MCF 10A (cell line): ENCODE data around the gene RGS1. TPM values are rescaled to one million over a fixed set of nuclear protein-coding genes. Genes with fewer than 3 reads are reported as not detected.

Experiments
- BruUV-seq: library from RNA; stranded (reverse); fragments of 400-500 nt; replicated peaks from 2 replicates; lab custom pipeline; 2021; lab: Mats Ljungman, UMichigan
- CTCF ChIA-PET: fragments of 300-600 bp; sonication (Branson Sonifier 250); formaldehyde crosslinking; extraction: SDS; loops from one replicate; lab custom pipeline; 2021; ENCODE audit warnings: antibody characterized with exemption, inconsistent platforms; lab: Yijun Ruan, JAX
- POLR2A ChIA-PET: fragments of 300-600, 350-650 bp; sonication (Branson Sonifier 250); formaldehyde crosslinking; extraction: SDS; loops from one replicate; lab custom pipeline; 2020; ENCODE audit warnings: antibody characterized with exemption, inconsistent platforms; lab: Yijun Ruan, JAX
- DNase-seq: peaks from one replicate; pipeline ENCODE4 v3.0.0-alpha.2; 2018; ENCODE audit not compliant: unreplicated experiment
- H3K27ac Mint-ChIP-seq: one replicate; pipeline ENCODE4 v1.8.0; 2022; ENCODE audit warnings: mild to moderate bottlenecking, low read depth, mixed read lengths; ENCODE audit not compliant: unreplicated experiment
- H3K27me3 Mint-ChIP-seq: one replicate; pipeline ENCODE4 v1.8.0; 2022; ENCODE audit warnings: mixed read lengths; ENCODE audit not compliant: insufficient read depth, unreplicated experiment
- H3K36me3 Mint-ChIP-seq: one replicate; pipeline ENCODE4 v1.8.0; 2022; ENCODE audit warnings: mild to moderate bottlenecking, moderate library complexity, mixed read lengths; ENCODE audit not compliant: insufficient read depth, unreplicated experiment
- H3K4me1 Mint-ChIP-seq: one replicate; pipeline ENCODE4 v1.8.0; 2022; ENCODE audit warnings: mixed read lengths; ENCODE audit not compliant: insufficient read depth, unreplicated experiment
- H3K4me3 Mint-ChIP-seq: one replicate; pipeline ENCODE4 v1.8.0; 2022; ENCODE audit warnings: mild to moderate bottlenecking, moderate library complexity, mixed read lengths; ENCODE audit not compliant: unreplicated experiment
- H3K9me3 Mint-ChIP-seq: one replicate; pipeline ENCODE4 v1.8.0; 2022; ENCODE audit warnings: mixed read lengths; ENCODE audit not compliant: unreplicated experiment
- CTCF ChIP-seq: fragments of 200-600 bp; IDR thresholded peaks from one replicate; pipeline ENCODE4 v1.8.0; 2022; ENCODE audit warnings: antibody characterized with exemption, mild to moderate bottlenecking; ENCODE audit not compliant: unreplicated experiment
- intact Hi-C: fragments of 100-400 bp; cut with micrococcal nuclease; formaldehyde crosslinking; loops from 2 replicates; pipeline ENCODE4 v1.14.1; 2022
- total RNA-seq: library from RNA; stranded (reverse); gene quantifications from 2 replicates; pipeline ENCODE4 v1.2.3, GENCODE V29; 2022

Gene RGS1
- total RNA-seq, 1 experiment from 2014 or later, result not detected

GRCh38 chr1:192552760-192553191, 22.8 kb upstream of the RGS1 start:
- no peak for DNase-seq
- TF ChIP-seq CTCF, result no peak
- Mint-ChIP-seq H3K4me3 (no peak overlapping the region), H3K9me3 (no peaks in the 10 kb centered on the region), H3K36me3 (peaks cover 7% of the 10 kb centered on the region), H3K27ac (no peak overlapping the region), H3K27me3 (no peaks in the 10 kb centered on the region), H3K4me1 (peaks cover 14% of the 10 kb centered on the region)
- ChIA-PET POLR2A (no interaction called here), CTCF (interaction anchor here (1.0 kb wide), 1 partner anchor 10 kb away, joined by 3 read pairs; no protein-coding TSS in a partner anchor)
- no TSS peak for BruUV-seq
- intact Hi-C loops, result no loop called here

GRCh38 chr1:192553741-192554140, 21.8 kb upstream of the RGS1 start:
- H3K4me3 Mint-ChIP-seq, result no peak overlapping the region
- peaks cover 14% of the 10 kb centered on the region for H3K4me1 Mint-ChIP-seq
- intact Hi-C loops, result no loop called here
- H3K36me3 Mint-ChIP-seq, result peaks cover 7% of the 10 kb centered on the region
- POLR2A ChIA-PET, result interaction anchor here (0.5 to 0.6 kb wide), 2 partner anchors 9 to 28 kb away, joined by 3 read pairs; no protein-coding TSS in a partner anchor
- no peaks in the 10 kb centered on the region for H3K27me3 Mint-ChIP-seq
- no peak overlapping the region for H3K27ac Mint-ChIP-seq
- TF ChIP-seq CTCF, result no peak
- no peaks in the 10 kb centered on the region for H3K9me3 Mint-ChIP-seq
- CTCF ChIA-PET, result interaction anchor here (0.7 to 1.3 kb wide), 2 partner anchors 57 to 79 kb away, joined by 4 read pairs; no protein-coding TSS in a partner anchor
- DNase-seq, result no peak
- BruUV-seq, result no TSS peak

- no peak overlapping the region for H3K4me3 Mint-ChIP-seq
- H3K9me3 Mint-ChIP-seq, result no peaks in the 10 kb centered on the region
- intact Hi-C loops, result no loop called here
- H3K27me3 Mint-ChIP-seq, result no peaks in the 10 kb centered on the region
- H3K36me3 Mint-ChIP-seq, result peaks cover 7% of the 10 kb centered on the region
- ChIA-PET POLR2A (no interaction called here), CTCF (interaction anchor here (0.6 to 1.3 kb wide), 3 partner anchors 8 to 81 kb away, joined by 4 read pairs; no protein-coding TSS in a partner anchor)
- TF ChIP-seq CTCF, result no peak
- H3K4me1 Mint-ChIP-seq, result peaks cover 22% of the 10 kb centered on the region
- no TSS peak for BruUV-seq
- no peak overlapping the region for H3K27ac Mint-ChIP-seq
- DNase-seq, result no peak
Observed at GRCh38 chr1:192554904-192555303, 20.7 kb upstream of the RGS1 start.

- Mint-ChIP-seq H3K4me3 (no peak overlapping the region), H3K27me3 (no peaks in the 10 kb centered on the region), H3K27ac (no peak overlapping the region), H3K36me3 (peaks cover 7% of the 10 kb centered on the region), H3K4me1 (peaks cover 18% of the 10 kb centered on the region), H3K9me3 (no peaks in the 10 kb centered on the region)
- DNase-seq, result no peak
- POLR2A ChIA-PET, result no interaction called here
- no TSS peak for BruUV-seq
- CTCF ChIA-PET, result interaction anchor here (0.6 to 1.2 kb wide), 2 partner anchors 9 to 64 kb away, joined by 3 to 4 read pairs; no protein-coding TSS in a partner anchor
- no peak for TF ChIP-seq CTCF
- intact Hi-C loops, result no loop called here
Observed at GRCh38 chr1:192555399-192555798, 20.2 kb upstream of the RGS1 start.
